GM23338 (cell line): ENCODE results near the gene CTNND2.

Source experiments
- CREB1 ChIP-seq: fragments of 250-450 bp; sonication (Bioruptor Pico); IDR thresholded peaks from 2 replicates; pipeline ENCODE4 v1.5.0; 2020; ENCODE audit warnings: low read depth, mild to moderate bottlenecking, moderate library complexity
- CTCF ChIP-seq, 2 experiments: fragments of 200-600 bp in 1 of 2; sonication (generic) in 1 of 2; conservative IDR thresholded peaks; 2 replicates each; pipeline versions ENCODE4 v1.5.1 to v1.6.1; 2016 to 2017; ENCODE audit warnings: antibody characterized with exemption in 2 of 2, low read depth in 2 of 2, mild to moderate bottlenecking in 2 of 2, moderate library complexity in 1 of 2
- EZH2 ChIP-seq: fragments of 200-600 bp; sonication (generic); IDR thresholded peaks from one replicate; pipeline ENCODE4 v1.8.0; 2017; ENCODE audit warnings: antibody characterized with exemption, mild to moderate bottlenecking, low read depth; ENCODE audit not compliant: unreplicated experiment
- EZH2phosphoT487 ChIP-seq: fragments of 200-600 bp; sonication (generic); IDR thresholded peaks from one replicate; pipeline ENCODE4 v1.8.1; 2018; ENCODE audit warnings: antibody characterized with exemption; ENCODE audit not compliant: unreplicated experiment
- JUNB ChIP-seq: IDR thresholded peaks from one replicate; pipeline ENCODE4 v1.6.1; 2016; ENCODE audit warnings: antibody characterized with exemption; ENCODE audit not compliant: unreplicated experiment
- NANOG ChIP-seq: IDR thresholded peaks from 2 replicates; pipeline ENCODE4 v1.6.1; 2016; ENCODE audit warnings: antibody characterized with exemption, borderline replicate concordance
- POLR2AphosphoS5 ChIP-seq: IDR thresholded peaks from 2 replicates; pipeline ENCODE4 v1.6.1; 2016; ENCODE audit warnings: antibody characterized with exemption, low read depth
- REST ChIP-seq: IDR thresholded peaks from one replicate; pipeline ENCODE4 v1.6.1; 2018; ENCODE audit warnings: antibody characterized with exemption; ENCODE audit not compliant: unreplicated experiment

GRCh38 chr5:11814373-11814772, 89.9 kb downstream of the CTNND2 start:
- TF ChIP-seq CTCF (conservative IDR thresholded peaks at IDR 0.05; ENCODE audit: low read depth in 2 of 2): no peak
- TF ChIP-seq EZH2: no peak
- no peak for TF ChIP-seq JUNB
- TF ChIP-seq POLR2AphosphoS5: no peak
- no peak for TF ChIP-seq REST
- no peak for TF ChIP-seq EZH2phosphoT487
- no peak for TF ChIP-seq CREB1
- TF ChIP-seq NANOG: no peak
